ENCODE measurements around the gene BLCAP.

- TF ChIP-seq, protein P1, sequence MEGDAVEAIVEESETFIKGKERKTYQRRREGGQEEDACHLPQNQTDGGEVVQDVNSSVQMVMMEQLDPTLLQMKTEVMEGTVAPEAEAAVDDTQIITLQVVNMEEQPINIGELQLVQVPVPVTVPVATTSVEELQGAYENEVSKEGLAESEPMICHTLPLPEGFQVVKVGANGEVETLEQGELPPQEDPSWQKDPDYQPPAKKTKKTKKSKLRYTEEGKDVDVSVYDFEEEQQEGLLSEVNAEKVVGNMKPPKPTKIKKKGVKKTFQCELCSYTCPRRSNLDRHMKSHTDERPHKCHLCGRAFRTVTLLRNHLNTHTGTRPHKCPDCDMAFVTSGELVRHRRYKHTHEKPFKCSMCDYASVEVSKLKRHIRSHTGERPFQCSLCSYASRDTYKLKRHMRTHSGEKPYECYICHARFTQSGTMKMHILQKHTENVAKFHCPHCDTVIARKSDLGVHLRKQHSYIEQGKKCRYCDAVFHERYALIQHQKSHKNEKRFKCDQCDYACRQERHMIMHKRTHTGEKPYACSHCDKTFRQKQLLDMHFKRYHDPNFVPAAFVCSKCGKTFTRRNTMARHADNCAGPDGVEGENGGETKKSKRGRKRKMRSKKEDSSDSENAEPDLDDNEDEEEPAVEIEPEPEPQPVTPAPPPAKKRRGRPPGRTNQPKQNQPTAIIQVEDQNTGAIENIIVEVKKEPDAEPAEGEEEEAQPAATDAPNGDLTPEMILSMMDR (IDR thresholded peaks at IDR 0.05), result no peak
- no peak for TF ChIP-seq POLR2AphosphoS5 (IDR thresholded peaks at IDR 0.05)
Measured at GRCh38 chr20:37524859-37525708, 2.6 kb downstream of the BLCAP start.

Measured in breast epithelium (tissue), 3 donors.